K562 (cell line): ENCODE measurements around the gene PEX19. TPM values are rescaled to one million over a fixed set of nuclear protein-coding genes. Genes with fewer than 3 reads are reported as not detected.

Experiments used
- ATAC-seq: fragments of 200-7000 bp; cut with Tn5 transposase; 3 replicates; pipeline ENCODE4 v1.9.1; 2020; ENCODE audit warnings: moderate library complexity
- BruUV-seq: library from RNA; stranded (reverse); fragments of 400-500 nt; replicated peaks from 2 replicates; lab custom pipeline; 2021; lab: Mats Ljungman, UMichigan
- CTCF ChIA-PET: fragments of 300-600 bp; formaldehyde crosslinking; extraction: SDS; loops from one replicate; lab custom pipeline; 2021; ENCODE audit warnings: low intra/inter-chr PET ratio; lab: Yijun Ruan, JAX
- POLR2A ChIA-PET: fragments of 300-600, 350-650 bp; sonication (Branson Sonifier 250); formaldehyde crosslinking; extraction: SDS; loops from one replicate; lab custom pipeline; 2021; ENCODE audit warnings: antibody characterized with exemption, inconsistent platforms; lab: Yijun Ruan, JAX
- DNase-seq, 4 experiments: peaks; one replicate each; pipeline versions ENCODE4 v3.0.0 to v3.0.0-alpha.2; 2011 to 2018; ENCODE audit warnings: low spot score in 3 of 4, mixed read lengths in 3 of 4; ENCODE audit errors: extremely low read depth in 1 of 4
- FAIRE-seq: peaks from 2 replicates; lab custom pipeline; 2011; peaks lifted over from hg19 to GRCh38; lab: Jason Lieb, UNC
- H2AFZ ChIP-seq: 2 replicates; pipeline ENCODE4 v1.6.0; 2011; ENCODE audit warnings: low read depth, low read length, control low read depth, inconsistent platforms
- H3K27ac ChIP-seq: fragments of 200-600 bp; 3 replicates; pipeline ENCODE4 v1.8.0; 2011; ENCODE audit warnings: low read depth, mild to moderate bottlenecking, control low read depth, inconsistent platforms, low read length, moderate library complexity, mixed read lengths; ENCODE audit errors: extremely low read depth
- H3K27me3 ChIP-seq, 2 experiments: fragments of 300-600 bp in 1 of 2; 2 replicates in 1 of 2; 3 replicates in 1 of 2; pipeline versions ENCODE4 v1.6.0 to v1.8.0; 2011; ENCODE audit warnings: inconsistent platforms in 2 of 2, low read length in 2 of 2, mild to moderate bottlenecking in 1 of 2, mixed read lengths in 1 of 2, moderate library complexity in 1 of 2; ENCODE audit not compliant: control insufficient read depth in 2 of 2, insufficient read depth in 2 of 2
- H3K36me3 ChIP-seq: fragments of 300-600 bp; 3 replicates; pipeline ENCODE4 v1.8.0; 2011; ENCODE audit warnings: mild to moderate bottlenecking, low read length, inconsistent platforms; ENCODE audit not compliant: control insufficient read depth, insufficient read depth
- H3K4me1 ChIP-seq, 2 experiments: fragments of 200-600 bp in 1 of 2; replicated peaks in 1 of 2; 2 replicates in 1 of 2; 3 replicates in 1 of 2; pipeline versions ENCODE4 v1.5.1 to v1.8.0; 2011; ENCODE audit warnings: inconsistent platforms in 2 of 2, low read length in 2 of 2, mild to moderate bottlenecking in 1 of 2, mixed read lengths in 1 of 2, moderate library complexity in 1 of 2; ENCODE audit not compliant: control insufficient read depth in 2 of 2, insufficient read depth in 2 of 2
- H3K4me2 ChIP-seq: 2 replicates; pipeline ENCODE4 v1.6.1; 2011; ENCODE audit warnings: low read length, control low read depth, inconsistent platforms, mixed read lengths; ENCODE audit not compliant: insufficient read depth
- H3K4me3 ChIP-seq: fragments of 200-600 bp; sonication (generic), shearing (Covaris generic); 2 replicates; pipeline ENCODE4 v1.5.1; 2016; ENCODE audit warnings: control low read depth, inconsistent platforms
- H3K79me2 ChIP-seq: fragments of 200-600 bp; 3 replicates; pipeline ENCODE4 v1.8.0; 2011; ENCODE audit warnings: low read length, inconsistent platforms; ENCODE audit not compliant: control insufficient read depth, insufficient read depth
- H3K9ac ChIP-seq, 2 experiments: 2 replicates each; pipeline versions ENCODE4 v1.6.0 to v1.6.1; 2011; ENCODE audit warnings: low read depth in 2 of 2, low read length in 2 of 2, control low read depth in 1 of 2, inconsistent platforms in 1 of 2, mild to moderate bottlenecking in 1 of 2, mixed read lengths in 1 of 2; ENCODE audit not compliant: insufficient read depth in 1 of 2
- H3K9me1 ChIP-seq: one replicate; pipeline ENCODE4 v1.6.0; 2011; ENCODE audit warnings: inconsistent platforms, mild to moderate bottlenecking, low read length, moderate library complexity; ENCODE audit not compliant: control insufficient read depth, insufficient read depth
- H3K9me3 ChIP-seq: replicated peaks from 2 replicates; pipeline ENCODE4 v1.5.1; 2011; ENCODE audit warnings: low read depth, low read length, inconsistent platforms; ENCODE audit not compliant: control insufficient read depth, insufficient read depth
- H4K20me1 ChIP-seq: replicated peaks from 2 replicates; pipeline ENCODE4 v1.6.1; 2011; ENCODE audit warnings: low read length, inconsistent platforms, mixed read lengths; ENCODE audit not compliant: control insufficient read depth, insufficient read depth
- NCOA2 ChIP-seq, 2 experiments: fragments of 450-650 bp; IDR thresholded peaks; 2 replicates each; pipeline ENCODE4 v1.6.1; 2018; ENCODE audit warnings: mild to moderate bottlenecking in 2 of 2, moderate library complexity in 1 of 2; ENCODE audit not compliant: partially characterized antibody in 2 of 2
- RBM25 ChIP-seq: fragments of 200-400 bp; formaldehyde crosslinking; IDR thresholded peaks from 2 replicates; pipeline ENCODE4 v1.6.1; 2018; ENCODE audit warnings: low read length, low read depth, moderate library complexity; ENCODE audit not compliant: severe bottlenecking
- ZNF431 ChIP-seq: sonication (generic); formaldehyde crosslinking; IDR thresholded peaks from 2 replicates; pipeline ENCODE4 v1.8.0; 2022; ENCODE audit warnings: mild to moderate bottlenecking, missing genetic modification reagents
- WGBS: fragments of 100-300 bp; shearing (Covaris generic); methylation state at CpG from one replicate; pipeline ENCODE4 v1.1.6; 2016; ENCODE audit warnings: low coverage, mixed read lengths; ENCODE audit not compliant: insufficient coverage; ENCODE audit errors: missing lambda C conversion rate; 5-methylcytosine and 5-hydroxymethylcytosine counted together
- in situ Hi-C: fragments of 300-500 bp; cut with MboI; formaldehyde crosslinking; loops from 4 replicates; pipeline ENCODE4 v1.15.0; 2018; ENCODE audit warnings: inconsistent platforms, mixed read lengths
- intact Hi-C: fragments of 100-400 bp; cut with micrococcal nuclease; formaldehyde crosslinking; loops from 2 replicates; pipeline ENCODE4 v1.14.2; 2022
- polyA plus RNA-seq, 8 experiments: library from polyadenylated mRNA; depleted of rRNA in 4 of 8; stranded (reverse) in 5 of 8; unstranded in 3 of 8; fragments of >200 nt; fragmentation: Nextera tagmentation in 2 of 8; fragmentation: Illumina TruSeq in 1 of 8; extraction: Ambion mirVana in 2 of 8; extraction: Trizol in 1 of 8; gene quantifications; 2 replicates each; pipeline versions ENCODE4 v1.2.1 to v1.2.3, GENCODE V29; 2011 to 2014; ENCODE audit warnings: inconsistent platforms in 1 of 8, missing spikeins in 1 of 8
- total RNA-seq, 7 experiments: library from RNA; depleted of rRNA in 6 of 7; stranded (reverse); fragments of >200 nt in 6 of 7; fragmentation: Illumina TruSeq in 2 of 7; extraction: Trizol in 2 of 7; gene quantifications; 2 replicates each; pipeline versions ENCODE4 v1.2.1 to v1.2.3, GENCODE V29; 2011 to 2021; ENCODE audit warnings: low replicate concordance in 1 of 7
- TF ChIP-seq, protein P1 (sequence below): sonication (generic); formaldehyde crosslinking; IDR thresholded peaks from 2 replicates; pipeline ENCODE4 v1.8.0; 2022; ENCODE audit warnings: missing genetic modification reagents, mild to moderate bottlenecking, borderline replicate concordance
- TF ChIP-seq, protein P2 (sequence below): fragments of 250-450 bp; sonication (Bioruptor Pico); IDR thresholded peaks from 2 replicates; pipeline ENCODE4 v1.8.0; 2021; ENCODE audit warnings: borderline replicate concordance, mild to moderate bottlenecking, moderate library complexity; ENCODE audit not compliant: poor library complexity, severe bottlenecking
- TF ChIP-seq, protein P3 (sequence below): sonication (generic); formaldehyde crosslinking; IDR thresholded peaks from 2 replicates; pipeline ENCODE4 v1.8.0; 2023; ENCODE audit warnings: mild to moderate bottlenecking, missing genetic modification reagents
- TF ChIP-seq, protein P4 (sequence below): IDR thresholded peaks from 3 replicates; pipeline ENCODE4 v1.6.1; 2011; ENCODE audit warnings: borderline replicate concordance, mild to moderate bottlenecking; ENCODE audit not compliant: insufficient read length, insufficient read depth

Gene PEX19
- total and polyA plus RNA-seq, 9 of the 15 experiments (the other 6 are each of a cell fraction or from before 2014, with no cell fraction given), result 32.5 to 103 (median 59.8) TPM

DNA sequence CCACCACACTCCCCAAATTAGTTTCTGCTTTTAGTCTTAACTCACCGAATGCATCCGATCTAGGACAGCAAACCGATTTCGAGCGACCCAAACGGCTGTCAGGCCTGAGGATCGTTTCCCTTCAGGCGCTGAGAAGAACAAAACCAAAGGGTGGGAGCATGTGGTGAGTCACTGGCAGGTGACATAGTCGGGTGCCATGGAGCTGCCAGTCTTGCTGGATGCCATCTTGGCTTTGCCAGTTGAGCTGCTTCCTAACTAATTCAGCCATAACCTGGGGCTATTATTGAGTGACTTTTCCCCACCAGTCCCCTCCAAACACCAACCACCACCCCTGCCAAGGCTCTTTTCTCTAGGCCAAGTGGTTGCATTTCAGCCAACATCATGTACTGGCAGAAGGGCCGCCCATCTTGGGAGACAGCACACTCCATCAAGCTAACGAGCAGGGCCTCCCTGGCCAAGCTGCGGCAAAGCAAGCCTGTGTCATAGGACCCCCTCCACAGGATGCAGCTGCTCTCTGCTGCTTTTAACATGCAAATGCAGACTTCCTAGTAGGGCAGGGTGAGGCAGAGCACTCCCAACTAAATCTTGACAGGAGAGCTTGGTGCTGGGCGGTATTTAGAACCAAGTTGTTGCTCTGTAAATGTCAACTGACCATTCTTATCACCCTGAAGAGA lies 22.3 kb upstream of the PEX19 start:
- BruUV-seq, result no TSS peak
- no peaks in the 10 kb centered on the region for H3K27me3 ChIP-seq
- ChIA-PET CTCF (no interaction called here), POLR2A (interaction anchor here (0.6 to 2.5 kb wide), 4 partner anchors 9 to 194 kb away, joined by 3 to 7 read pairs (median 4); no protein-coding TSS in a partner anchor)
- no peak overlapping the region for H3K27ac ChIP-seq
- no peak overlapping the region for H3K4me2 ChIP-seq
- no peak for TF ChIP-seq RBM25
- TF ChIP-seq, protein P1, sequence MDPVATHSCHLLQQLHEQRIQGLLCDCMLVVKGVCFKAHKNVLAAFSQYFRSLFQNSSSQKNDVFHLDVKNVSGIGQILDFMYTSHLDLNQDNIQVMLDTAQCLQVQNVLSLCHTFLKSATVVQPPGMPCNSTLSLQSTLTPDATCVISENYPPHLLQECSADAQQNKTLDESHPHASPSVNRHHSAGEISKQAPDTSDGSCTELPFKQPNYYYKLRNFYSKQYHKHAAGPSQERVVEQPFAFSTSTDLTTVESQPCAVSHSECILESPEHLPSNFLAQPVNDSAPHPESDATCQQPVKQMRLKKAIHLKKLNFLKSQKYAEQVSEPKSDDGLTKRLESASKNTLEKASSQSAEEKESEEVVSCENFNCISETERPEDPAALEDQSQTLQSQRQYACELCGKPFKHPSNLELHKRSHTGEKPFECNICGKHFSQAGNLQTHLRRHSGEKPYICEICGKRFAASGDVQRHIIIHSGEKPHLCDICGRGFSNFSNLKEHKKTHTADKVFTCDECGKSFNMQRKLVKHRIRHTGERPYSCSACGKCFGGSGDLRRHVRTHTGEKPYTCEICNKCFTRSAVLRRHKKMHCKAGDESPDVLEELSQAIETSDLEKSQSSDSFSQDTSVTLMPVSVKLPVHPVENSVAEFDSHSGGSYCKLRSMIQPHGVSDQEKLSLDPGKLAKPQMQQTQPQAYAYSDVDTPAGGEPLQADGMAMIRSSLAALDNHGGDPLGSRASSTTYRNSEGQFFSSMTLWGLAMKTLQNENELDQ, result no peak
- TF ChIP-seq, protein P2, sequence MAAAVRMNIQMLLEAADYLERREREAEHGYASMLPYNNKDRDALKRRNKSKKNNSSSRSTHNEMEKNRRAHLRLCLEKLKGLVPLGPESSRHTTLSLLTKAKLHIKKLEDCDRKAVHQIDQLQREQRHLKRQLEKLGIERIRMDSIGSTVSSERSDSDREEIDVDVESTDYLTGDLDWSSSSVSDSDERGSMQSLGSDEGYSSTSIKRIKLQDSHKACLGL (CRISPR knock-in tag), result no peak
- no peak for TF ChIP-seq ZNF431 (CRISPR knock-in tag)
- no peak for TF ChIP-seq NCOA2 (IDR thresholded peaks at IDR 0.05; ENCODE audit: partially characterized antibody in 2 of 2)
- TF ChIP-seq, protein P3, sequence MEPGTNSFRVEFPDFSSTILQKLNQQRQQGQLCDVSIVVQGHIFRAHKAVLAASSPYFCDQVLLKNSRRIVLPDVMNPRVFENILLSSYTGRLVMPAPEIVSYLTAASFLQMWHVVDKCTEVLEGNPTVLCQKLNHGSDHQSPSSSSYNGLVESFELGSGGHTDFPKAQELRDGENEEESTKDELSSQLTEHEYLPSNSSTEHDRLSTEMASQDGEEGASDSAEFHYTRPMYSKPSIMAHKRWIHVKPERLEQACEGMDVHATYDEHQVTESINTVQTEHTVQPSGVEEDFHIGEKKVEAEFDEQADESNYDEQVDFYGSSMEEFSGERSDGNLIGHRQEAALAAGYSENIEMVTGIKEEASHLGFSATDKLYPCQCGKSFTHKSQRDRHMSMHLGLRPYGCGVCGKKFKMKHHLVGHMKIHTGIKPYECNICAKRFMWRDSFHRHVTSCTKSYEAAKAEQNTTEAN, result no peak
- TF ChIP-seq, protein P4, sequence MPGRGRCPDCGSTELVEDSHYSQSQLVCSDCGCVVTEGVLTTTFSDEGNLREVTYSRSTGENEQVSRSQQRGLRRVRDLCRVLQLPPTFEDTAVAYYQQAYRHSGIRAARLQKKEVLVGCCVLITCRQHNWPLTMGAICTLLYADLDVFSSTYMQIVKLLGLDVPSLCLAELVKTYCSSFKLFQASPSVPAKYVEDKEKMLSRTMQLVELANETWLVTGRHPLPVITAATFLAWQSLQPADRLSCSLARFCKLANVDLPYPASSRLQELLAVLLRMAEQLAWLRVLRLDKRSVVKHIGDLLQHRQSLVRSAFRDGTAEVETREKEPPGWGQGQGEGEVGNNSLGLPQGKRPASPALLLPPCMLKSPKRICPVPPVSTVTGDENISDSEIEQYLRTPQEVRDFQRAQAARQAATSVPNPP, result no peak
- H3K9me1 ChIP-seq, result no peaks in the 10 kb centered on the region
- in situ Hi-C loops, result no loop called here
- no peak overlapping the region for H3K4me3 ChIP-seq
- H4K20me1 ChIP-seq, result no peaks in the 10 kb centered on the region
- no peaks in the 10 kb centered on the region for H3K9me3 ChIP-seq
- FAIRE-seq (no peak), ATAC-seq (no peak), DNase-seq (no peak)
- peaks cover 88% of the 10 kb centered on the region for H3K36me3 ChIP-seq
- H3K9ac ChIP-seq, result no peak overlapping the region
- no peaks in the 10 kb centered on the region for H3K4me1 ChIP-seq
- intact Hi-C loops, result no loop called here
- no peak overlapping the region for H2AFZ ChIP-seq
- WGBS, result 96% methylated on average over 13 of the region's 13 CpGs
- H3K79me2 ChIP-seq, result no peaks in the 10 kb centered on the region
